ENCODE data around the gene TFPI. TPM values are rescaled to one million over a fixed set of nuclear protein-coding genes. Genes with fewer than 3 reads are reported as not detected.

The TFPI gene
- total and polyA plus RNA-seq, 2 of the 8 experiments (the other 6 are each of a cell fraction or from before 2014, with no cell fraction given): 2.0 to 7.1 TPM

DNA sequence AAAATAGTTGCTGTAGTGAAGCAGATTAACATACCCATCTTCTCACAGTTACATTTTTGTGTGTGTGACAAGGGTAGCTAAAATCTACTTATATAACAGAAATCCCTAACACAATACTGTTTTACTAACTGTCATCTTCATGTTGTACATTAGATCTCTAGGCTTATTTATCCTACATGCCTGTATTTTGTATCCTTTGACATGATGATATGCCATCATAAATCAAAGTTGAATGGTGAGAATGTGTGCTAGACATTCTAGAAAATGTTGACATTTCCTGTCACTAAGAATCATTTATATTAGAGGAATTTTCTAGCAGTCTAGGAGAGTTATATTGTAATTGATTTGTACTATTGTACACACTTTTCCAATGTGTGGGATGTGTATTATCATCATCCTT is 84.7 kb downstream of the TFPI start:
- Histone ChIP-seq H3K4me2 (ENCODE audit: insufficient read depth in 1 of 2, low read depth in 2 of 2, low read length in 2 of 2) (no peak overlapping the region), H3K4me1 (replicated peaks in 1 of 4; ENCODE audit: control insufficient read depth in 3 of 4, insufficient read depth in 4 of 4, low read length in 3 of 4) (no peaks in the 10 kb centered on the region), H2BK12ac (ENCODE audit: low read depth, low read length) (no peak overlapping the region), H4K8ac (ENCODE audit: extremely low read depth, insufficient read depth, low read length) (no peak overlapping the region), H3K36me3 (ENCODE audit: control insufficient read depth in 2 of 4, insufficient read depth in 4 of 4, low read length in 3 of 4) (no peaks in the 10 kb centered on the region), H2AK5ac (ENCODE audit: low read depth, low read length) (no peak overlapping the region), H3K23me2 (ENCODE audit: low read depth, low read length) (no peaks in the 10 kb centered on the region), H3K27me3 (replicated peaks in 1 of 4; ENCODE audit: control insufficient read depth in 3 of 4, extremely low read depth in 1 of 4, insufficient read depth in 3 of 4, low read length in 3 of 4) (no peaks in the 10 kb centered on the region), H2BK20ac (ENCODE audit: low read length) (no peak overlapping the region), H2BK15ac (ENCODE audit: low read length) (no peak overlapping the region), H3K9ac (replicated peaks in 1 of 4; ENCODE audit: extremely low read depth in 1 of 4, low read depth in 3 of 4, low read length in 3 of 4) (no peak overlapping the region), H3K79me2 (ENCODE audit: control insufficient read depth in 1 of 2, insufficient read depth in 2 of 2, low read length in 2 of 2) (no peaks in the 10 kb centered on the region), H3K79me1 (ENCODE audit: low read depth, low read length) (no peaks in the 10 kb centered on the region), H3K56ac (replicated peaks; ENCODE audit: insufficient read length, low read depth, low read length) (no peak overlapping the region), H3K27ac (ENCODE audit: low read depth, low read length) (no peak overlapping the region), H4K20me1 (replicated peaks in 1 of 2; ENCODE audit: control insufficient read depth in 1 of 2, insufficient read depth in 2 of 2, low read length in 2 of 2) (no peaks in the 10 kb centered on the region), H2BK5ac (ENCODE audit: low read depth, low read length) (no peak overlapping the region), H4K5ac (ENCODE audit: insufficient read length, low read depth, low read length) (no peak overlapping the region), H3K4me3 (ENCODE audit: extremely low read depth in 1 of 4, insufficient read depth in 2 of 4, low read depth in 3 of 4, low read length in 4 of 4) (no peak overlapping the region), H3K9me3 (ENCODE audit: insufficient read depth in 2 of 2, low read depth in 1 of 2, low read length in 1 of 2) (no peaks in the 10 kb centered on the region), H3K23ac (ENCODE audit: insufficient read length) (no peak overlapping the region), H2AFZ (ENCODE audit: low read length) (no peak overlapping the region), H3K18ac (ENCODE audit: extremely low read depth, low read length) (no peak overlapping the region), H4K91ac (replicated peaks; ENCODE audit: insufficient read length, low read length) (no peak overlapping the region), H3K14ac (ENCODE audit: insufficient read length) (no peak overlapping the region), H2BK120ac (replicated peaks; ENCODE audit: low read depth, low read length) (no peak overlapping the region), H3K4ac (replicated peaks; ENCODE audit: insufficient read length, low read depth, low read length) (no peak overlapping the region)
- POLR2A ChIA-PET (ENCODE audit: partially characterized antibody): no interaction called here
- DNase-seq (ENCODE audit: low read depth in 1 of 2, low spot score in 2 of 2) (no peak), FAIRE-seq (no peak)
- TF ChIP-seq BACH1 (IDR thresholded peaks at IDR 0.05; ENCODE audit: low read length): no peak
- TF ChIP-seq SIN3A (conservative IDR thresholded peaks at IDR 0.05 in 1 of 2, IDR thresholded peaks at IDR 0.05 in 1 of 2; ENCODE audit: low read depth in 1 of 2, low read length in 2 of 2): no peak
- TF ChIP-seq SAP30 (IDR thresholded peaks at IDR 0.05; ENCODE audit: insufficient read depth, insufficient replicate concordance, low read length): no peak
- no peak for TF ChIP-seq BCL11A (IDR thresholded peaks at IDR 0.05; ENCODE audit: low read depth in 2 of 2, low read length in 2 of 2)
- TF ChIP-seq RBBP5 (IDR thresholded peaks at IDR 0.05; ENCODE audit: borderline replicate concordance, low read depth, low read length): no peak
- TF ChIP-seq, protein P1, sequence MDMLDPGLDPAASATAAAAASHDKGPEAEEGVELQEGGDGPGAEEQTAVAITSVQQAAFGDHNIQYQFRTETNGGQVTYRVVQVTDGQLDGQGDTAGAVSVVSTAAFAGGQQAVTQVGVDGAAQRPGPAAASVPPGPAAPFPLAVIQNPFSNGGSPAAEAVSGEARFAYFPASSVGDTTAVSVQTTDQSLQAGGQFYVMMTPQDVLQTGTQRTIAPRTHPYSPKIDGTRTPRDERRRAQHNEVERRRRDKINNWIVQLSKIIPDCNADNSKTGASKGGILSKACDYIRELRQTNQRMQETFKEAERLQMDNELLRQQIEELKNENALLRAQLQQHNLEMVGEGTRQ (IDR thresholded peaks at IDR 0.05; ENCODE audit: low read length): no peak
- TF ChIP-seq SUZ12 (IDR thresholded peaks at IDR 0.05; ENCODE audit: low read length): no peak
- TF ChIP-seq, protein P2, sequence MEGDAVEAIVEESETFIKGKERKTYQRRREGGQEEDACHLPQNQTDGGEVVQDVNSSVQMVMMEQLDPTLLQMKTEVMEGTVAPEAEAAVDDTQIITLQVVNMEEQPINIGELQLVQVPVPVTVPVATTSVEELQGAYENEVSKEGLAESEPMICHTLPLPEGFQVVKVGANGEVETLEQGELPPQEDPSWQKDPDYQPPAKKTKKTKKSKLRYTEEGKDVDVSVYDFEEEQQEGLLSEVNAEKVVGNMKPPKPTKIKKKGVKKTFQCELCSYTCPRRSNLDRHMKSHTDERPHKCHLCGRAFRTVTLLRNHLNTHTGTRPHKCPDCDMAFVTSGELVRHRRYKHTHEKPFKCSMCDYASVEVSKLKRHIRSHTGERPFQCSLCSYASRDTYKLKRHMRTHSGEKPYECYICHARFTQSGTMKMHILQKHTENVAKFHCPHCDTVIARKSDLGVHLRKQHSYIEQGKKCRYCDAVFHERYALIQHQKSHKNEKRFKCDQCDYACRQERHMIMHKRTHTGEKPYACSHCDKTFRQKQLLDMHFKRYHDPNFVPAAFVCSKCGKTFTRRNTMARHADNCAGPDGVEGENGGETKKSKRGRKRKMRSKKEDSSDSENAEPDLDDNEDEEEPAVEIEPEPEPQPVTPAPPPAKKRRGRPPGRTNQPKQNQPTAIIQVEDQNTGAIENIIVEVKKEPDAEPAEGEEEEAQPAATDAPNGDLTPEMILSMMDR (IDR thresholded peaks at IDR 0.05; ENCODE audit: control extremely low read depth in 1 of 3, insufficient read depth in 1 of 3, low read depth in 1 of 3, low read length in 3 of 3): no peak
- TF ChIP-seq SRF (IDR thresholded peaks at IDR 0.05; ENCODE audit: low read depth, low read length): no peak
- CTCF ChIA-PET (ENCODE audit: partially characterized antibody): no interaction called here
